Glutamatergic neuron (in vitro differentiated cells): Measurements from ENCODE around the gene PSMD11. TPM values are rescaled to one million over a fixed set of nuclear protein-coding genes. Genes with fewer than 3 reads are reported as not detected.

Experiments used
- DNase-seq: peaks from one replicate; pipeline ENCODE4 v3.0.0; 2022
- H3K27ac Mint-ChIP-seq: one replicate; pipeline ENCODE4 v1.8.0; 2020; ENCODE audit warnings: mild to moderate bottlenecking, mixed read lengths, inconsistent platforms; ENCODE audit not compliant: unreplicated experiment
- H3K27me3 Mint-ChIP-seq: one replicate; pipeline ENCODE4 v1.8.0; 2020; ENCODE audit warnings: mild to moderate bottlenecking, moderate library complexity, mixed read lengths, inconsistent platforms; ENCODE audit not compliant: unreplicated experiment
- H3K36me3 Mint-ChIP-seq: one replicate; pipeline ENCODE4 v1.8.0; 2020; ENCODE audit warnings: mild to moderate bottlenecking, mixed read lengths, inconsistent platforms; ENCODE audit not compliant: unreplicated experiment
- H3K4me1 Mint-ChIP-seq: one replicate; pipeline ENCODE4 v1.8.0; 2020; ENCODE audit warnings: mild to moderate bottlenecking, low read depth, mixed read lengths, inconsistent platforms; ENCODE audit not compliant: unreplicated experiment
- H3K4me3 Mint-ChIP-seq: one replicate; pipeline ENCODE4 v1.8.0; 2020; ENCODE audit warnings: mild to moderate bottlenecking, mixed read lengths, inconsistent platforms; ENCODE audit not compliant: unreplicated experiment
- H3K9me3 Mint-ChIP-seq: one replicate; pipeline ENCODE4 v1.8.0; 2020; ENCODE audit warnings: mild to moderate bottlenecking, moderate library complexity, mixed read lengths, inconsistent platforms; ENCODE audit not compliant: unreplicated experiment
- total RNA-seq: library from RNA; stranded (reverse); fragmentation: NEBNext Ultra II Directional; extraction: Animal tissue kit (Norgen Biotek cat#: 25700); gene quantifications from one replicate; pipeline ENCODE4 v1.2.1, GENCODE V29; 2021; ENCODE audit not compliant: unreplicated experiment
- TF ChIP-seq, protein P1 (sequence below): fragments of 200-600 bp; sonication (generic); IDR thresholded peaks from one replicate; pipeline ENCODE4 v1.5.0; 2021; ENCODE audit not compliant: partially characterized antibody, unreplicated experiment

Gene PSMD11
- total RNA-seq, 1 donor from 2014 or later: 94.1 TPM

DNA sequence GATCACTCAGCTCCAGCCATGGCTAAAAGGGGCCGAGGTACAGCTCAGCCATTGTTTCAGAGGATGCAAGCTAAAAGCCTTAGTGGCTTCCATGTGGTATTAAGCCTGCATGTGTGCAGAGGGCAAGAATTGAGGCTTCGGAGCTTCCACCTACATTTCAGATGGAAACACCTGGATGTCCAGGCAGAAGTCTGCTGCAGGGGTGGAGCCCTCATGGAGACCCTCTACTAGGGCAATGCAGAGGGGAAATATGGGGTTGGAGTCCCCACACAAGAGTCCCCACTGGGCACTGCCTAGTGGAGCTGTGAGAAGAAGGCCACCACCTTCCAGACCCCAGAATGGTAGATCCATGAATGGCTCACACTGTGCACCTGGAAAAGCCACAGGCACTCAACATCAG is 14.7 kb upstream of the PSMD11 start:
- H3K4me3 Mint-ChIP-seq: no peak overlapping the region
- peaks cover 14% of the 10 kb centered on the region for H3K36me3 Mint-ChIP-seq
- H3K27ac Mint-ChIP-seq: no peak overlapping the region
- TF ChIP-seq, protein P1, sequence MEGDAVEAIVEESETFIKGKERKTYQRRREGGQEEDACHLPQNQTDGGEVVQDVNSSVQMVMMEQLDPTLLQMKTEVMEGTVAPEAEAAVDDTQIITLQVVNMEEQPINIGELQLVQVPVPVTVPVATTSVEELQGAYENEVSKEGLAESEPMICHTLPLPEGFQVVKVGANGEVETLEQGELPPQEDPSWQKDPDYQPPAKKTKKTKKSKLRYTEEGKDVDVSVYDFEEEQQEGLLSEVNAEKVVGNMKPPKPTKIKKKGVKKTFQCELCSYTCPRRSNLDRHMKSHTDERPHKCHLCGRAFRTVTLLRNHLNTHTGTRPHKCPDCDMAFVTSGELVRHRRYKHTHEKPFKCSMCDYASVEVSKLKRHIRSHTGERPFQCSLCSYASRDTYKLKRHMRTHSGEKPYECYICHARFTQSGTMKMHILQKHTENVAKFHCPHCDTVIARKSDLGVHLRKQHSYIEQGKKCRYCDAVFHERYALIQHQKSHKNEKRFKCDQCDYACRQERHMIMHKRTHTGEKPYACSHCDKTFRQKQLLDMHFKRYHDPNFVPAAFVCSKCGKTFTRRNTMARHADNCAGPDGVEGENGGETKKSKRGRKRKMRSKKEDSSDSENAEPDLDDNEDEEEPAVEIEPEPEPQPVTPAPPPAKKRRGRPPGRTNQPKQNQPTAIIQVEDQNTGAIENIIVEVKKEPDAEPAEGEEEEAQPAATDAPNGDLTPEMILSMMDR: no peak
- no peaks in the 10 kb centered on the region for H3K27me3 Mint-ChIP-seq
- H3K4me1 Mint-ChIP-seq: no peaks in the 10 kb centered on the region
- DNase-seq: peak; percentile 15
- H3K9me3 Mint-ChIP-seq: peaks cover 9% of the 10 kb centered on the region

DNA sequence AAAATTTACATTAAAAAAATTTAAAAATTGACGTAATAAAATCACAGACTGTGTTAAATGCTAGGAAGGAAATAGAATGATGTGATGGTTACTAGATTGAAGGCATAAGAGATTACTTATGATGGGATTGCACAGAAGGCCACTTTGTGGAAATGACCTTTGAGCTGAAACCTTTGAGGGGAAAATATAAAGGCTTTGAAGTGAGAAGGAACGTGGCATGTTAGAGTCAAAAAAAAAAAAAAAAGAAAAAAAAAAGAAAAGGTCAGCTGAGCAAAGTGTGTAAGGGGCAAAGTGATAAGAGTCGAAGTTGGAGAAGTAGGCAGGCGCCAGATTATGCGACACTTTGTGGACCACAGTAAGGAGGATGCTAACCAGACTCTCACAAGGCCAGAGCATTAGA is 3.6 kb upstream of the PSMD11 start:
- H3K36me3 Mint-ChIP-seq: peaks cover 8% of the 10 kb centered on the region
- H3K27me3 Mint-ChIP-seq: peaks cover 7% of the 10 kb centered on the region
- H3K27ac Mint-ChIP-seq: no peak overlapping the region
- peaks cover 7% of the 10 kb centered on the region for H3K4me1 Mint-ChIP-seq
- H3K4me3 Mint-ChIP-seq: no peak overlapping the region
- TF ChIP-seq, protein P1: no peak
- DNase-seq: no peak
- peaks cover 3% of the 10 kb centered on the region for H3K9me3 Mint-ChIP-seq

DNA sequence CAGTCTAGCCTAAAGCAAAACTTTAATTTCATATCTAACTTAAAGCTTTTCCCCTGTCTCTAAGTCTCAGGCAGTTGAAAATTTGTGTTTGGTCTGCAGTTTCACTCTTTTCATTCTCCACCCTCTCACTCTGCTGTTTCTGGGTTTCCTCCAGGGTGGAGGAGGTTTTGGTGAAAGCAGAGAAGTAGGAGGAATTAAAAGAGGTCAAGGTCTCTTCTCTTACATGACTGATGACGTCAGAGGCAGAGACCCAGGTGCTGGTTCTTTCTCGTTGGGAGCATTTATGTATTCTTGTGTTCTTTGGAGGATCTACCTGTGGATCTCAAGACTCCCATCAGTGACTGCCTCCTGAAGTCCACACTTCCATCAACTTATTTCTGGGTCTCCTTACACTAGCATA is 2.4 kb upstream of the PSMD11 start:
- DNase-seq: no peak
- TF ChIP-seq, protein P1: no peak
- Mint-ChIP-seq H3K36me3 (no peaks in the 10 kb centered on the region), H3K4me3 (no peak overlapping the region), H3K4me1 (peaks cover 10% of the 10 kb centered on the region), H3K27ac (no peak overlapping the region), H3K9me3 (peaks cover 3% of the 10 kb centered on the region), H3K27me3 (peaks cover 7% of the 10 kb centered on the region)

DNA sequence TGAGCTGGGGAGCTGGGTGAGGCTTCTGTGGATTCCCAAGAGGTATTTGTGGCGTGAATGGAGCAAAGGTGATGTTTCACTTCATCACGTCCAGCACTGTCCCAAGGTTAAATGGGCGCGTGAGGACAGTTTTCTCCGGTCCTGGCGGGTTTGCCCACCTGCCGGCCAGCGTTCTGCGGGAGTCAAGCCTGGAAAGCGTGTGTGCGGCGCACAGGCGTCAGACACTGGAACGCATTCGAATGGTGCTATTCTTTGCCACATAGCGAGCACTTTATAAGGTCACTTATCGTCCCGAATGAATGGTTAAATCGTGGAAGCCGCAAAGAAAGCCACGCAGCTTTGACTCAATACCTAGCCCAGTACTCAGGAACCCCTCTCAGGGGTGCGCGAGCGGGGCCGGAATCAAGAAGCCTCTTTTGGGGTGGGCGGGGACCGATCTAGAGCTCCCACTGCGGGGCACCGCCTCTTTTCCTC is 446 bp upstream of the PSMD11 start:
- Mint-ChIP-seq H3K9me3 (peaks cover 3% of the 10 kb centered on the region), H3K27me3 (peaks cover 7% of the 10 kb centered on the region), H3K4me3 (peak overlapping the region; percentile 84), H3K4me1 (peaks cover 12% of the 10 kb centered on the region), H3K27ac (no peak overlapping the region), H3K36me3 (no peaks in the 10 kb centered on the region)
- TF ChIP-seq, protein P1: no peak
- no peak for DNase-seq

DNA sequence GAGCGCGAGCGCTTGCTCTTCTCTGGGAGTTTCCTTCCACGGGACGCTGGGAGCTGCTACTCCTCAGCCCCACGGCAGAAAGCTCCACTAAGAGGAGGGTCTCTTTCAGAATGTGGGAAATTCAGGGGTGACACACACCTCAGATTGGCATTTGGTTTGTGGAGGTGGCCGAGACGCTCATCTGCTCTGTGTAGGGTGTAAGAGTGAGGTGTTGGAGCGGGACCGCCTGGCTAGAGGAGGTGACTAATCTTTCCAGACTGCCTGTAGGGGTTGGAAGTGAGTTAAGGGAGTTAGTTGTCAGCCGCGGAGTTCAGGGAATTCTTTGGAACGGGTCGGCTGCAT is 735 bp downstream of the PSMD11 start:
- Mint-ChIP-seq H3K9me3 (peaks cover 3% of the 10 kb centered on the region), H3K4me1 (peaks cover 12% of the 10 kb centered on the region), H3K4me3 (peak overlapping the region; percentile 85), H3K36me3 (no peaks in the 10 kb centered on the region), H3K27ac (peak overlapping the region; percentile 69), H3K27me3 (peaks cover 7% of the 10 kb centered on the region)
- DNase-seq: peak; percentile 27
- TF ChIP-seq, protein P1: no peak
